ENCODE measurements around the gene WDR82. TPM values are rescaled to one million over a fixed set of nuclear protein-coding genes. Genes with fewer than 3 reads are reported as not detected.
A peak's percentile ranks its signal among the peaks of the same experiment; 100 is the strongest.

The WDR82 gene
- total RNA-seq, 3 donors from 2014 or later (not counting 1 experiment from before 2014, with no cell fraction given), result 108 to 131 (median 109) TPM

GRCh38 chr3:52217409-52217805, 61.0 kb downstream of the WDR82 start:
- WGBS (ENCODE audit: insufficient coverage), result 48% methylated on average over 9 of the region's 10 CpGs
- peak overlapping the region; percentile 50 for H3K27ac ChIP-seq (ENCODE audit: low read length)
- Mint-ChIP-seq H3K36me3 (peaks cover 17% of the 10 kb centered on the region), H3K27ac (peak overlapping the region; percentile 68 to 80), H3K27me3 (ENCODE audit: low read depth in 2 of 2) (no peaks in the 10 kb centered on the region), H3K4me1 (peaks cover 39 to 40% of the 10 kb centered on the region in 2 donors), H3K4me3 (peak overlapping the region; percentile 82), H3K9me3 (no peaks in the 10 kb centered on the region)
- peaks cover 32% of the 10 kb centered on the region for H3K36me3 ChIP-seq (ENCODE audit: control insufficient read depth, insufficient read depth, low read length)
- TF ChIP-seq, protein P1, sequence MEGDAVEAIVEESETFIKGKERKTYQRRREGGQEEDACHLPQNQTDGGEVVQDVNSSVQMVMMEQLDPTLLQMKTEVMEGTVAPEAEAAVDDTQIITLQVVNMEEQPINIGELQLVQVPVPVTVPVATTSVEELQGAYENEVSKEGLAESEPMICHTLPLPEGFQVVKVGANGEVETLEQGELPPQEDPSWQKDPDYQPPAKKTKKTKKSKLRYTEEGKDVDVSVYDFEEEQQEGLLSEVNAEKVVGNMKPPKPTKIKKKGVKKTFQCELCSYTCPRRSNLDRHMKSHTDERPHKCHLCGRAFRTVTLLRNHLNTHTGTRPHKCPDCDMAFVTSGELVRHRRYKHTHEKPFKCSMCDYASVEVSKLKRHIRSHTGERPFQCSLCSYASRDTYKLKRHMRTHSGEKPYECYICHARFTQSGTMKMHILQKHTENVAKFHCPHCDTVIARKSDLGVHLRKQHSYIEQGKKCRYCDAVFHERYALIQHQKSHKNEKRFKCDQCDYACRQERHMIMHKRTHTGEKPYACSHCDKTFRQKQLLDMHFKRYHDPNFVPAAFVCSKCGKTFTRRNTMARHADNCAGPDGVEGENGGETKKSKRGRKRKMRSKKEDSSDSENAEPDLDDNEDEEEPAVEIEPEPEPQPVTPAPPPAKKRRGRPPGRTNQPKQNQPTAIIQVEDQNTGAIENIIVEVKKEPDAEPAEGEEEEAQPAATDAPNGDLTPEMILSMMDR (IDR thresholded peaks at IDR 0.05), result no peak
- ATAC-seq (no peak), DNase-seq (no peak)
- no peaks in the 10 kb centered on the region for H3K27me3 ChIP-seq (ENCODE audit: control insufficient read depth, insufficient read depth, low read length)
- peaks cover 61% of the 10 kb centered on the region for H3K4me1 ChIP-seq (ENCODE audit: control insufficient read depth, insufficient read depth, low read length)
- intact Hi-C loops (cut with micrococcal nuclease), result no loop called here
- no peaks in the 10 kb centered on the region for H3K9me3 ChIP-seq (ENCODE audit: control insufficient read depth, insufficient read depth, low read length)
- H3K4me3 ChIP-seq (ENCODE audit: low read length), result no peak overlapping the region

- Histone ChIP-seq H3K36me3 (ENCODE audit: control insufficient read depth, insufficient read depth, low read length) (peaks cover 38% of the 10 kb centered on the region), H3K27ac (ENCODE audit: low read length) (peak overlapping the region; percentile 50), H3K4me1 (ENCODE audit: control insufficient read depth, insufficient read depth, low read length) (peaks cover 55% of the 10 kb centered on the region), H3K27me3 (ENCODE audit: control insufficient read depth, insufficient read depth, low read length) (no peaks in the 10 kb centered on the region), H3K4me3 (ENCODE audit: low read length) (no peak overlapping the region), H3K9me3 (ENCODE audit: control insufficient read depth, insufficient read depth, low read length) (no peaks in the 10 kb centered on the region)
- Mint-ChIP-seq H3K9me3 (no peaks in the 10 kb centered on the region), H3K4me1 (peaks cover 39 to 40% of the 10 kb centered on the region in 2 donors), H3K36me3 (peaks cover 17% of the 10 kb centered on the region), H3K27ac (peak overlapping the region; percentile 68 to 80), H3K27me3 (ENCODE audit: low read depth in 2 of 2) (no peaks in the 10 kb centered on the region), H3K4me3 (peak overlapping the region; percentile 82)
- 47% methylated on average over 13 of the region's 13 CpGs for WGBS (ENCODE audit: insufficient coverage)
- TF ChIP-seq, protein P1 (IDR thresholded peaks at IDR 0.05), result no peak
- peak in 1 of 2 donors; percentile 67 for DNase-seq
- peak; percentile 15 to 41 (median 31) for ATAC-seq
- intact Hi-C loops (cut with micrococcal nuclease), result no loop called here
These were observed 61.7 kb downstream of the WDR82 start for GRCh38 chr3:52216585-52217408.

- peak overlapping the region; percentile 10 to 52 for H3K27ac Mint-ChIP-seq
- H3K9me3 ChIP-seq (ENCODE audit: control insufficient read depth, insufficient read depth, low read length), result no peaks in the 10 kb centered on the region
- H3K27me3 ChIP-seq (ENCODE audit: control insufficient read depth, insufficient read depth, low read length), result no peaks in the 10 kb centered on the region
- no peaks in the 10 kb centered on the region for H3K9me3 Mint-ChIP-seq
- H3K4me3 Mint-ChIP-seq, result no peak overlapping the region
- H3K4me1 ChIP-seq (ENCODE audit: control insufficient read depth, insufficient read depth, low read length), result peaks cover 41% of the 10 kb centered on the region
- H3K27ac ChIP-seq (ENCODE audit: low read length), result no peak overlapping the region
- H3K36me3 Mint-ChIP-seq, result peaks cover 17% of the 10 kb centered on the region
- TF ChIP-seq, protein P1 (IDR thresholded peaks at IDR 0.05), result no peak
- WGBS (ENCODE audit: insufficient coverage), result 97% methylated on average over 7 of the region's 7 CpGs
- peaks cover 36 to 40% of the 10 kb centered on the region in 2 donors for H3K4me1 Mint-ChIP-seq
- no peak for ATAC-seq
- intact Hi-C loops (cut with micrococcal nuclease), result no loop called here
- no peak for DNase-seq
- no peaks in the 10 kb centered on the region for H3K27me3 Mint-ChIP-seq (ENCODE audit: low read depth in 2 of 2)
- H3K36me3 ChIP-seq (ENCODE audit: control insufficient read depth, insufficient read depth, low read length), result peaks cover 52% of the 10 kb centered on the region
- no peak overlapping the region for H3K4me3 ChIP-seq (ENCODE audit: low read length)
These were observed 63.1 kb downstream of the WDR82 start for GRCh38 chr3:52215351-52215750.

Data from natural killer cell (primary cell).